ENCODE data around the gene METTL22. TPM values are rescaled to one million over a fixed set of nuclear protein-coding genes. Genes with fewer than 3 reads are reported as not detected.

METTL22 gene
- total and polyA plus RNA-seq, 2 donors (not counting 3 experiments of a cell fraction or from before 2014, with no cell fraction given): 42.0 to 52.6 TPM

- ChIA-PET CTCF (interaction anchor here (0.8 to 3.6 kb wide), 5 partner anchors 11 to 341 kb away, joined by 3 to 22 read pairs (median 4); no protein-coding TSS in a partner anchor), POLR2A (no interaction called here)
- Histone ChIP-seq H3K4me2 (ENCODE audit: insufficient read depth, low read length) (no peak overlapping the region), H3K79me2 (ENCODE audit: control insufficient read depth, insufficient read depth, low read length) (no peaks in the 10 kb centered on the region), H3K4me1 (ENCODE audit: control insufficient read depth, extremely low read depth, insufficient read depth, low read length) (no peaks in the 10 kb centered on the region), H3K9me1 (replicated peaks; ENCODE audit: control insufficient read depth, extremely low read depth, insufficient read depth, low read length) (no peaks in the 10 kb centered on the region), H2AFZ (ENCODE audit: low read depth, low read length) (no peak overlapping the region), H3K36me3 (ENCODE audit: control insufficient read depth in 2 of 2, extremely low read depth in 1 of 2, insufficient read depth in 2 of 2, low read length in 2 of 2) (no peaks in the 10 kb centered on the region), H3K9me3 (replicated peaks; ENCODE audit: control insufficient read depth, insufficient read depth, low read length) (no peaks in the 10 kb centered on the region), H3K27ac (ENCODE audit: insufficient read depth, low read depth, low read length) (no peak overlapping the region), H3K4me3 (replicated peaks in 1 of 3; ENCODE audit: insufficient read depth in 1 of 3, low read depth in 1 of 3, low read length in 3 of 3) (no peak overlapping the region), H4K20me1 (replicated peaks; ENCODE audit: control insufficient read depth, extremely low read depth, insufficient read depth, low read length) (no peaks in the 10 kb centered on the region), H3K27me3 (ENCODE audit: control insufficient read depth in 2 of 2, insufficient read depth in 2 of 2, low read length in 2 of 2) (no peaks in the 10 kb centered on the region), H3K9ac (replicated peaks; ENCODE audit: extremely low read depth, insufficient read depth, low read length) (no peak overlapping the region)
- no TSS peak for BruUV-seq (replicated peaks)
- TF ChIP-seq MAX (IDR thresholded peaks at IDR 0.05; ENCODE audit: insufficient read depth, insufficient read length) (no peak), EZH2 (IDR thresholded peaks at IDR 0.05; ENCODE audit: borderline replicate concordance, low read depth, low read length, severe bottlenecking) (no peak)
- intact Hi-C loops (cut with micrococcal nuclease): no loop called here
- dilution Hi-C loops (cut with MboI; ENCODE audit: extremely low pct_ligation_motif_present, low sequenced_read_pairs): no loop called here
- DNase-seq (ENCODE audit: low read depth, low spot score): no peak
- no peak for FAIRE-seq
Measured at GRCh38 chr16:8667492-8667891, 46.0 kb downstream of the METTL22 start.

GRCh38 chr16:8668113-8668512, 46.6 kb downstream of the METTL22 start:
- Histone ChIP-seq H3K4me2 (ENCODE audit: insufficient read depth, low read length) (no peak overlapping the region), H3K79me2 (ENCODE audit: control insufficient read depth, insufficient read depth, low read length) (no peaks in the 10 kb centered on the region), H2AFZ (ENCODE audit: low read depth, low read length) (no peak overlapping the region), H3K9me1 (replicated peaks; ENCODE audit: control insufficient read depth, extremely low read depth, insufficient read depth, low read length) (no peaks in the 10 kb centered on the region), H3K27ac (ENCODE audit: insufficient read depth, low read depth, low read length) (no peak overlapping the region), H3K4me1 (ENCODE audit: control insufficient read depth, extremely low read depth, insufficient read depth, low read length) (no peaks in the 10 kb centered on the region), H4K20me1 (replicated peaks; ENCODE audit: control insufficient read depth, extremely low read depth, insufficient read depth, low read length) (no peaks in the 10 kb centered on the region), H3K36me3 (ENCODE audit: control insufficient read depth in 2 of 2, extremely low read depth in 1 of 2, insufficient read depth in 2 of 2, low read length in 2 of 2) (no peaks in the 10 kb centered on the region), H3K4me3 (replicated peaks in 1 of 3; ENCODE audit: insufficient read depth in 1 of 3, low read depth in 1 of 3, low read length in 3 of 3) (no peak overlapping the region), H3K9me3 (replicated peaks; ENCODE audit: control insufficient read depth, insufficient read depth, low read length) (no peaks in the 10 kb centered on the region), H3K9ac (replicated peaks; ENCODE audit: extremely low read depth, insufficient read depth, low read length) (no peak overlapping the region), H3K27me3 (ENCODE audit: control insufficient read depth in 2 of 2, insufficient read depth in 2 of 2, low read length in 2 of 2) (no peaks in the 10 kb centered on the region)
- intact Hi-C loops (cut with micrococcal nuclease): no loop called here
- BruUV-seq (replicated peaks): no TSS peak
- dilution Hi-C loops (cut with MboI; ENCODE audit: extremely low pct_ligation_motif_present, low sequenced_read_pairs): no loop called here
- ChIA-PET POLR2A (no interaction called here), CTCF (interaction anchor here (0.8 to 3.6 kb wide), 5 partner anchors 12 to 341 kb away, joined by 3 to 22 read pairs (median 4); no protein-coding TSS in a partner anchor)
- DNase-seq (ENCODE audit: low read depth, low spot score) (no peak), FAIRE-seq (no peak)
- no peak for TF ChIP-seq MAX (IDR thresholded peaks at IDR 0.05; ENCODE audit: insufficient read depth, insufficient read length)
